Measurements from ENCODE around the gene CCDC88C. TPM values are rescaled to one million over a fixed set of nuclear protein-coding genes. Genes with fewer than 3 reads are reported as not detected.
A peak's percentile ranks its signal among the peaks of the same experiment; 100 is the strongest.

CCDC88C gene
- total RNA-seq, 1 experiment from 2014 or later: 14.7 TPM

- no peak for DNase-seq (ENCODE audit: extremely low read depth, low read depth)
These were observed 100.9 kb downstream of the CCDC88C start for GRCh38 chr14:91316761-91317160.

DNA sequence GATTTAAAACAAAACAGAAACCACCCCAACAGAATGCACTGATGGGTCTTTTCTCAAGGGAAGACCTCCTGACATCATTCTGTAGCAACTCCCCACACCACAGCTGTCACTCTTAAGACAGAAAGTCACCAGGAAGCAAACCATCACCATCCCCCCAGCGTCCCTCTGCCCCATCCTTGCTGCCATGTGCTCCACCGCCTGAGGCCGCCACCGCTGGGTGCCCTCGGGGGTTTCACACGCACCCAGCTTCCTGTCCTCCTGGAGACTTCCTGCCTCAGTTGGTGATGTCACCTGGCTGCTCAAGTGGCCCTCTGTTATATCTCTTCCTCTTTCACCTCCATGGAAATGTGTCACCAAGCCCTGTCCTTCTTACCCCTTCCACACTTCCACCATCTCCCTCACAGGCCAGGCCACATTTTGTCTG, 101.8 kb downstream of the CCDC88C start:
- no peak for DNase-seq (ENCODE audit: extremely low read depth, low read depth)

GRCh38 chr14:91313852-91314251, 103.8 kb downstream of the CCDC88C start:
- DNase-seq (ENCODE audit: extremely low read depth, low read depth): no peak

GRCh38 chr14:91313154-91313850, 104.3 kb downstream of the CCDC88C start:
- no peak for DNase-seq (ENCODE audit: extremely low read depth, low read depth)

DNA sequence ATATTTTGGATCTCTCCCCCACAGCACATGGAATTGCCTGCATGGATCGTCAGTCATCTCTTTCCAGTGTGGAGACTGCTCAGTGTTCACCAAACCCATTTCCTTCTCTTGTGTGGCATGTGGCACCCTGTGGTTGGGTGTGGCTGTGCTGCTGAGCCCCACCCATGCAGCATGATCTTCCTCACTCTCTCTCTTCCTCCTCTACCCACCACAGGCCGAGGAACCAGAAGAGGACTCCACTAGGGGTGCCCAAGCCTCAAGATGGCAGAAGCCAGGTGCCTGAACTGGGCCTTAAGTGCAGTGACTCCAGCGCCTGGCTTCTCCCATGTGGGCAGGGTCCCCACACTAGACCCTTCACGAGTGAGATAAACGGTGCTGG, 106.3 kb downstream of the CCDC88C start:
- DNase-seq (ENCODE audit: extremely low read depth, low read depth): no peak

- no peak for DNase-seq (ENCODE audit: extremely low read depth, low read depth)
These were observed 106.9 kb downstream of the CCDC88C start for GRCh38 chr14:91310606-91311283.

DNA sequence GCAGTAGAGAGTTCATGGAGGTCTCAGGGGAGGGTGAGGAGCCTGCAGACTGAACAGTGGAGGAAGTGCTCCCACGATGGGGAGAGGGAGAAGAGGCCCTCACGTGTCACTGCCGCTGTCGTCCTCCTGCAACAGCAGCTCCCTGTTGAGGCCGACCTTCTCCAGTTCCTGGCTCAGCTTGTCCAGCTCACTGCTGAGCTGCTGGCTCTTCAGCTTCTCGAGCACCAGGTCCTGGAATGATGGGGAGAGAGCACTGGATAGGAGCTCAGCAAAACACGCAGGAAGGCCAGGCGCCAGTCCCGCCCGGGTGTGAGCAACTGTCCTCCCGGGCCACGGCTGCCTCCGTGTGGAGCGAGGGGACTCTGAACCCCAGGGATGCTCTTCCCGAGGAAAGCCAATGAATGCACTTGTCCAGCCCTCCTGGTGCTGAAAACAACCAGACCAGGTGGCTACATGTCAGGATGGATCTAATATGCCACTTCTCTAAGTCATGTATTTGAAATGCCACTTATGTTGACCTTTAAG, 107.8 kb downstream of the CCDC88C start:
- DNase-seq (ENCODE audit: extremely low read depth, low read depth): no peak

- DNase-seq (ENCODE audit: extremely low read depth, low read depth): no peak
These were observed 109.3 kb downstream of the CCDC88C start for GRCh38 chr14:91308337-91308736.

- DNase-seq (ENCODE audit: extremely low read depth, low read depth): no peak
These were observed 110.0 kb downstream of the CCDC88C start for GRCh38 chr14:91307652-91308051.

- no peak for DNase-seq (ENCODE audit: extremely low read depth, low read depth)
These were observed 110.6 kb downstream of the CCDC88C start for GRCh38 chr14:91307046-91307445.

- DNase-seq (ENCODE audit: extremely low read depth, low read depth): no peak
These were observed 111.1 kb downstream of the CCDC88C start for GRCh38 chr14:91306547-91306946.

- DNase-seq (ENCODE audit: extremely low read depth, low read depth): no peak
These were observed 111.8 kb downstream of the CCDC88C start for GRCh38 chr14:91305650-91306431.

DNA sequence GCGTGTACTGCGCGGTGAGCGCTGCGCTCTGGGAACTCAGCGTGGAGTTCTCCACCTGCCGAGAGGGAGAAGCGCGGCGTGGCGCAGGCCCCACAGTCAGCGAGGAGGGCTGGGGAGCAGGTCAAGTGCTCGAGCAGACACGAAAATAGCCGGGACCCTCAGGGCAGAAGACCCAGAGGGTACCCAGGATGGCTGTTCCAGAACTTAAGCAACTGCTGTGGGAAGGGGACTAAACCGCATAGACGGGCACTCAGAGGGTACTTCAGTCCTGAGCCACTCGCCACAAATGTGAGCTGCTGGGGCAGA, 113.7 kb downstream of the CCDC88C start:
- no peak for DNase-seq (ENCODE audit: extremely low read depth, low read depth)

GRCh38 chr14:91303091-91303923, 114.3 kb downstream of the CCDC88C start:
- peak; percentile 11 for DNase-seq (ENCODE audit: extremely low read depth, low read depth)

- DNase-seq (ENCODE audit: extremely low read depth, low read depth): no peak
These were observed 115.2 kb downstream of the CCDC88C start for GRCh38 chr14:91302391-91302790.

- no peak for DNase-seq (ENCODE audit: extremely low read depth, low read depth)
These were observed 116.7 kb downstream of the CCDC88C start for GRCh38 chr14:91300957-91301356.

GRCh38 chr14:91300283-91300895, 117.2 kb downstream of the CCDC88C start:
- DNase-seq (ENCODE audit: extremely low read depth, low read depth): no peak

- DNase-seq (ENCODE audit: extremely low read depth, low read depth): no peak
These were observed 118.2 kb downstream of the CCDC88C start for GRCh38 chr14:91299121-91300115.

DNA sequence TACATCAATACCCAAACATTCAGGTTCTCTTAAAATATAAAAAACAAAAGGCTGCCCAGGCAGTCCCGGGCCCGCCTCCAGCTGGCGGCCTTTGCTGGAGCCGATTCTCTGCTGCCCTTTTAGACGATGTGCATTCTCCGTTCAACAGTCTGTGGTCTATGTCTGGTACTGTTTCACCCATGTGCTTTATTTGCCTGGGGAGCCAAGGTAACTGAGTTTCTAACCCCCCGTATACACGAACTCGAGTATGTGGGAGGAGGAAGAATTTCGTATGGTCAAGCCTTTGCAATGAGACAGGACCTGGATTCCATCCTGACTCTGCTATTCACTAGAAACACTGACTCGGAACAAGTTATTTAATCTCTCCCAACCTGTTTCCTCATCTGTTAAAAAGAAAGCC, 119.0 kb downstream of the CCDC88C start:
- DNase-seq (ENCODE audit: extremely low read depth, low read depth): no peak

Measured in NCI-H460 (cell line).